GM21529 (cell line): ENCODE data around the gene PKDCC.

Source experiments
- ATAC-seq: cut with Tn5 transposase; IDR thresholded peaks from one replicate; pipeline ENCODE4 v1.9.1; 2021; ENCODE audit not compliant: unreplicated experiment

The PKDCC gene

GRCh38 chr2:42049221-42050009 is 1.6 kb downstream of the PKDCC start:
- no peak for ATAC-seq

GRCh38 chr2:42050010-42050702 is 2.3 kb downstream of the PKDCC start:
- no peak for ATAC-seq

GRCh38 chr2:42050703-42051542 is 3.1 kb downstream of the PKDCC start:
- no peak for ATAC-seq

GRCh38 chr2:42051543-42052235 is 3.9 kb downstream of the PKDCC start:
- ATAC-seq: no peak

- no peak for ATAC-seq
These were observed 5.1 kb downstream of the PKDCC start for GRCh38 chr2:42052702-42053481.

- ATAC-seq: no peak
These were observed 5.6 kb downstream of the PKDCC start for GRCh38 chr2:42053482-42053790.

GRCh38 chr2:42053791-42054701 is 6.2 kb downstream of the PKDCC start:
- ATAC-seq: no peak

- no peak for ATAC-seq
These were observed 7.1 kb downstream of the PKDCC start for GRCh38 chr2:42054714-42055430.

- no peak for ATAC-seq
These were observed 8.0 kb downstream of the PKDCC start for GRCh38 chr2:42055573-42056514.

- ATAC-seq: no peak
These were observed 9.5 kb downstream of the PKDCC start for GRCh38 chr2:42057159-42057901.

GRCh38 chr2:42057902-42058450 is 10.2 kb downstream of the PKDCC start:
- no peak for ATAC-seq

- no peak for ATAC-seq
These were observed 11.6 kb downstream of the PKDCC start for GRCh38 chr2:42059261-42059898.

- ATAC-seq: no peak
These were observed 12.2 kb downstream of the PKDCC start for GRCh38 chr2:42060028-42060427.

GRCh38 chr2:42060718-42061619 is 13.1 kb downstream of the PKDCC start:
- ATAC-seq: no peak

- ATAC-seq: no peak
These were observed 14.0 kb downstream of the PKDCC start for GRCh38 chr2:42061839-42062238.
